ENCODE results near the gene PRR5. TPM values are rescaled to one million over a fixed set of nuclear protein-coding genes. Genes with fewer than 3 reads are reported as not detected.

Gene PRR5
- total RNA-seq, 1 experiment from 2014 or later, result 2.1 TPM

DNA sequence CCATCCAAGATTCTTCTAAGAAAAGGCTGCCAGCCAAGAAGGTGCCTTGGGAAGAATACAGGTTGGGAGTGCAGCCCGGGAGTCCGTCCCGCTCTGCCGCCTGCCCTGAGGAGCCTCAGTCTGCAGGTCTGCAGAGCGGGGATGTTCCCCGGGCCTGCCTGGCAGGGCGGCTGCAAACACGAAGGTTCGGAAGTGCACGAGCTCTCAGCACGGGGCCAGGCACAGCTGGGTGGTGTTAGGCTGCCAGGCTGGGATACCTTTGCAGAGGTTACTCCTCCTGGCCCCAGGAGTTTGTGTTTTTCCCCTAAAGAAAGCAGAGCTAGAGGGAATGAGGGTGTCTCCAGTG lies 9.4 kb upstream of the PRR5 start:
- DNase-seq (ENCODE audit: low read depth), result no peak

DNA sequence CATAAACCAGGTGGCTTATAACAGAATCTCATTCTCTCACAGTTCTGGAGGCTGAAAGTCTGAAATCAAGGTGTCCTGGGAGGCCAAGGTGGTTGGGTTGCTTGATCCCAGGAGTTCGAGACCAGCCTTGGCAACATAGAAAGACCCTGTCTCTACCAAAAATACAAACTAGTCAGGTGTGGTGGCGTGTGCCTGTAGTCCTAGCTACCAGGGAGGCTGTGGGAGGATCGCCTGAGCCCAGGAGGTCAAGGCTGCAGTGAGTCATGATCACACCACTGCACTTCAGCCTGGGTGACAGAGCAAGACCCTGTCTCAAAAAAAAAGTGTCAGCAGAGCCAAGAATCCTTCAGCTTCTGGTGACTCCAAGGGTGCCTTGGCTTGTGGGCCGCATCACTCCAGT lies 8.9 kb upstream of the PRR5 start:
- no peak for DNase-seq (ENCODE audit: low read depth)

DNA sequence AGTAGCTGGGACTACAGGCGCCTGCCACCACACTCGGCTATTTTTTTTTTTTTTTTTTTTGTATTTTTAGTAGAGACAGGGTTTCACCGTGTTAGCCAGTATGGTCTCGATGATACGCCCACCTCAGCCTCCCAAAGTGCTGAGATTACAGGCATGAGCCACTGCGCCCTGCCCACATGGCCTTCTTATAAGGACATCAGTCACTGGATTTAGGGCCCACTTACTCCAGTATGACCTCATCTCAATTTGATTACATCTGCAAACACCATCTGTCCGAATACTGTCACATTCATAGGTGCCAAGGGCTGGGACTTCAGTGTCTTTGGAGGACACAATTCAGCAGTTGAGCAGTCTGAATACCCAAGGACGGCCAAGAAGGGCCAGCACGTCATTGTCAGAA lies 8.2 kb upstream of the PRR5 start:
- DNase-seq (ENCODE audit: low read depth), result no peak

DNA sequence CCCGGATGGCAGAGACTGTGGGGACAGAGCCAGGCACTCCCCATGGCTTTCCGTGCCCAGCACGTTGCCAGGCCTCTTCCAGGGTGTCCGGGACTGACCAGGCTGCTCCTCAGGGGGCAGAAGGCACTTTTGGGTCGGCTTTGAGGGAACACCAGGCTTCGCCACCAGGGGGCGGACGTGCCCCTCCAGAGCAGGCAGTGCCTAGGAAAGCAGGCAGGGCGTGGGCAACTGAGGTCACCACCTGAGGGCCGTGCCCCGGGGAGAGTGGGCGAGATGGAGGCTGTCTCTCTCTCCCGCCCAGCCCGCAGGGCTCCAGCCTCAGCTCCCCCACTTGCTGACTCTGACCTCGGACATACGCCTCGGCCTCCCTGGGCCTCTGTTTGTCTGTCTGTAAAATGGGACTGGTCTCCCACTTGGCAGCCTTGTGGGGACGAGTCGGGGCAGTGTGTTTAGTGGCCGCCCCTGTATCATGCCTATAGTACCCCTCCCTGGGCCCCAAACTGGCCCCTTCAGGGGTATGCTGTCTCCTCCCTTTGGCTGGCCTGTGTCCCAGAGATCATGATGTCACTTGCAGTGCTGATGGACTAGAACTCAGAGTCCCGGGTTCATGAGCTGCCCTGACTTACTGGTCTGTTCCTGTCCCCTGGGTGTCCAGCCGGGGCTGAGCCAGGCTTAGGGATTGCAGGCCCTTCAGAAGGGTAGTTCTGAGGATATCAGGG lies 4.4 kb upstream of the PRR5 start:
- peak; percentile 82 for DNase-seq (ENCODE audit: low read depth)

DNA sequence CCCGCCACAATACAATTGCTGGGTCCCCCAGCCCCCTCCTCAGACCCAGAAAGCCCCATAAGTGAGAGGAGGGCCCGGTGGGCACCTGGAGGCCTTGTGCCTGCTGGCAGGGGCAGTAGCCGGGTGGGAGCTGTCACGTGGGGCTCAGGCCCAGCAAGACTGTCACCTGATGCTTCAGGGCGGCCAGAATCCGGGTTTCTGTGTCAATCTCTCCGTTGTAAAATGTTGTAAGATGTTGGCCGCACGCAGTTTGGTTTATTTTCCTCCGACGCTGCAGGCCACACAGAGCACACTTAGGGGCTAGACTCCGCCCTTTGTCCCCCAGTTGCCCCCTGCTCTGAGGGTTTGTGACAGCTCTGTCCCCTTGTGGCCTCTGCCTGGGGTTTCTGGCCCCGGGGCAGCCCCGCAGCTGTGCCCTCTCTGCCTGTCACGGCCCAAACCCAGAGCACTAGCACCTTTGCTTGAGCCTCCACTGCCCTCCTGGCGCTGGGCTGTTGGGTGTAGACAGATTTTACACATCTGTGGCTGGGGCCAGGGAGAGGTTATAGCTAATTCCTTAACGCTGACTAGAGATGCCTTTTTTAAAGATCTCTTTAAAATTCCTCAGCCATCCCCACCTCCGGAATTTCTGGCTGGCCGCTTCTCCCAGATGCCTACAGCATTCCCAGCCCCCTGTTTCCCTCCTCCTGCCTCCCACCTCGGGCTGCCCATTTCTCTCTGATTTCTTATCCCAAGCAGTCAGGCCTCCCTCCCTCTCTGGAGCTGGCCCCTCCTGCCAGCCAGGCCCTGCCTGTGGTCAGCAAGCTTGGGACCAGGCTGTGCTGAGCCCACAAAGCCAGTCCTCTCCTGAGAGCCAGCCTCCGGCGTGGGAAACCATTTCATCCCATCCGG lies 3.2 kb upstream of the PRR5 start:
- peak; percentile 63 for DNase-seq (ENCODE audit: low read depth)

DNA sequence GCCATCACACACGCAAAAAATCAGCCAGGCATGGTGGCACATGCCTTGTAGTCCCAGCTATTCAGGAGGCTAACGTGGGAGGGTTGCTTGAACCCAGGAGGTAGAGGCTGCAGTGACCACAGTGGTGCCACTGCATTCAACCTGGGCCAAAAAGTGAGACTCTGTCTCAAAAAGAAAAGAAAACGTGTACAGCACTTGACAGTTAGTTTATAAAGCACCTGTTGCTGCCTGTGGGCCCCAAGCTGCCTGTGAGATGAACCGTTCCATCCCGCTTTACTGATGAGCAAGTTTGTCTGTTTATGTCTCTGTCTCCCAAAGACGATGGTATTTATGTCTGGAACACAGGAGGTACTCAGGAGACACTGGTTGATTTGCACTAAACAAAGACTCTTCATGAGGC lies 1.5 kb upstream of the PRR5 start:
- DNase-seq (ENCODE audit: low read depth), result no peak

DNA sequence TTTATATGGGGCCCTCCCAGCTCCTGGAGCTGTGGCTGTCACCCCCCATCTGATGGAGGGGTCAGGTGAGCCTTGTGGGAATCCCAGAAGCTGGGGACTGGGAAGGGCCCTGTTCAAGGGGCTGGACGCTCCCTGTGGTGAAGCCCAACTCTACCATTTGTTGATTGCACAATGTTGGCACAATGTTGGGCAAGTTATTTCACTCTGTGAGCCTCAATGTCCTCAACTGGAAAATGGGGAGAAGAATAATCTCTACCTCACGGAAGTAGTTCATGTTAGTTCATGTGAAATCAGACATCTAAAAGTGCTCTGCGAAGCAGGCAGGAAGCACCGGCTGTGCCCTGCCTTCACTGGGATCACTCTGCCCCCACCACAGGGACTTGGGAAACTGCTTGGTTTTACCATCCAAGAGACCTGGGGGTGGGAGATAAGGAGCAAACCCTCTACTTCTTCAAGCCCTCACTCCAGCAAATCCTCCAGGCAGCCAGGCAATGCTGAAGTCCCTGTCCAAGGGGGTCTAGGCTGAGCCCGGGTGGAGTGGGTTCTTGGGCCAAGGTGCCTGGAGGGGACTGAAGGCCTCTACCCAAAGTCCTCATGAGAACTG lies 715 bp upstream of the PRR5 start:
- DNase-seq (ENCODE audit: low read depth), result no peak

DNA sequence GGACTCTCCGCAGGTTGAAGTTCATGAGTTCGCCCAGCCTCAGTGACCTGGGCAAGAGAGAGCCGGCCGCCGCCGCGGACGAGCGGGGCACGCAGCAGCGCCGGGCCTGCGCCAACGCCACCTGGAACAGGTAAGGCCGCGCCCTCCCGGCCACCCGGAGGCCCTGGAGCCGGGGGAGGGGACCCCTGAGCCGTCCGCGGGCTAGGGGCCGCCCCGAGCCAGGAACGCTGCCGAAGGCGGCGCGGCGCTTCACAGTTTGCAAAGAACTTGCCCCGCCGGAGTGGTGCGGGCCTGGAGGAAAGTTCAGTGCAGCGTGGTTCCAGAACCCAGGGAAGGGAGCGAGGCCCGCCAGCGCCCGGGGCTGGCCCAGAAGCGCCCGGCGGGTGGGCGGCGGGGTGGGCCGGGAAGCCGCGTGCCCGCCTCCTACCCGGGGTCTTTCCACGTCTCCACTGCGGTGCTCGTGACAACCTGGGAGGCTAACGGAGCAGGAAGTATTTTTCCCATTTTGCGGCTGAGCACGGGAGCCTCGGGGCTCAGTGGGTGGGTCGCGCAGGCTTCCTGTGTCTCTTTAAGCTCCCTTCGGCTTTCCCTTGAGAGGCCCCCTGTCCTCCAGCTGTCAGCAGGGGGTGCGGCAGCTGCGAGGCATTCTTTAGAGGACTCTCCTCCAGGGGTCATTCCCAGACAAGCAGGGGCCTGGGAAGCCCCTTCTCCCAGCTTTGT lies 635 bp downstream of the PRR5 start:
- DNase-seq (ENCODE audit: low read depth), result peak; percentile 35

DNA sequence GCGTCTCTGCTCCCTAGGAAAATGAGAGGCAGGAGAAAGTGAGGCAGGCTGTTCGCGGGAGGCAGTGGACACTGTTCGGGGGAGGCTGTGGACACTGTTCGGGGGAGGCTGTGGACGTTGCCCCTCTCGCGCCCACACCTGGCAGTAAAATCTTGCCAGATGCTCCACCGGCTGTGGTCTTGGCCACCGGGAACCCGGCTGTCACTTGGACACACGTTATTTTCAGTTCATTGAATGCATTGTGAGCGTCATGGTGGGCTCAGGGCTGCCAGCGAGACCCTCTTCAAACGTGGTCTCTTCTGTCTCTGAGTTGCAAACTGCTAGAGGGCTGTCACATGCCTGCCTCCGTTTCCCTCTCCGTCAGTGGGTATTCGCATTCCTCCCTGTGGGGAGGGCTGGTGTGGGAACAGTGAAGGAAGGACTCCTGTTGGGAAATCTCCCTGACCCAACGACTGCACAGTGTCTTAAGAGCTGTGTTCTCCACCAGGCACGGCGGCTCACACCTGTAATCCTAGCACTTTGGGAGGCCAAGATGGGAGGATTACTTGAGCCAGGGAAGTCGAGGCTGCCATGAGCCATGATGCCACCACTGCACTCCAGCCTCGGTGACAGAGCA lies 1.4 kb downstream of the PRR5 start:
- no peak for DNase-seq (ENCODE audit: low read depth)

DNA sequence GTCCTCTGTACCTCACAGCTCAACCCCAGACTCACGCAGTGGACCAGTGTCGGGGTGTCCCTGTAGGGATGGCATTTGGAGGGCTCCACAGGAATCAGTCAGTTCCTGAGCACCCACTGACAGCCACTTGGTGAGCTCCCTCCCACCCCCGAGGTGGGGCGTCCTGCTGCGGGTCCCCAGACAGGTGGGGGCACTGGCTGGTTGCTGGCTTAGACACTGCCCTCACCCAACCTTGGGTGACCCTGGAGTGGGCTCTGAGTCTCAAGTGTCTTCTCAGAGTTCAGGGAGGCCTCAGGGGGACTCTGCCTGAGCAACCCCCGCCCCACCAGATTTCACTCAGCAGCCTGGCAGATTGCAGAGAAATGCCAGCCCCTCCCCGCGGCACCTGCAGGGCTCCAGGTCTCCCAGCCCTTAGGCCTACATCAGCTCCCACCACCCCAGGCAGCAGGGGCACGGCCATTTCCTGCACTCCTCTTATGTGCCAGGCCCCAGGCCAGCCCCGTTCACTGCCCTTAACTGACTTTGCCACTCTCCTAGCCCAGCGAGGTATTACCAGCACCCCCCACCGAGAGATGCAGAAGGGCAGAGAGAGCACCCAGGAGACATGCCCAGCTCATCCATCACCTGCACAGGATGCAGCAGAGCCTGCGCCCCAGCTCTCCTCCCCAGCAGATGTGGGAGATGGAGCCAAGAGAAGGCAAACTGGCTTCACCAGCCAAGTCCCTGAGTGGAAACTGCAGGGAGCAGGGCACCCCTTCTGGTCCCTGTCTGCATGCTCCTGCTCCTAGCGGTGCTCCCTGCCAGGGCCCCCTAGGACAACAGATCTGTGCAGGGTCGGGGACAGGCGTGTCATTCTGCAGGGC lies 2.4 kb downstream of the PRR5 start:
- DNase-seq (ENCODE audit: low read depth), result no peak

DNA sequence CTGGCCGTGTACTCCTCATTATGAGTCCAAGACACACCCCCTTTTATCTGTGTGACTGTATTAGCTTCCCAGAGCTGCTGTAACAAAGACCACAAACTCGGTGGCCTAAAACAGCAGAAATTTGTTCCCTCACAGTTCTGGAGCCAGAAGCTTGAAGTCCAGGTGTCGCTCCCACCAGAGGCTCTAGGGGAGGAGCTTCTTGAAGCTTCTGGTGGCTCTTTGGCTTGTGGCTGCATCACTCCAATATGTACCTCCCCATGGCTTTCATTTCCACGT lies 3.0 kb downstream of the PRR5 start:
- no peak for DNase-seq (ENCODE audit: low read depth)

DNA sequence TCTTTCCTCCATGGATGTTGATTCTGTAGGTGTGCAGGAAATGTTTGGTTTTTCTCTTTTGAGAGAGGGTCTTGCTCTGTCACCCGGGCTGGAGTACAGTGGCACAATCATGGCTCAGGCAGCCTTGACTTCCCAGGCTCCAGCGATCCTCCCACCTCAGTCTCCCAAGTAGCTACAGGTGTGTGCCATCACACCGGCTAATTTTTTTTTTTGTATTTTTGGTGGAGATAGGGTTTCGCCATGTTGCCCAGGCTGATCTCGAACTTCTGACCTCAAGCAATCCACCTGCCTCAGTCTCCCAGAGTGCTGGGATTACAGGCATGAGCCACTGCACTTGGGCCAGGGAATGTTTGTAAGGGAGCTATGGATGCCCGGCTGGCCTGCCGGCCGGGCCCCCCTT lies 4.5 kb downstream of the PRR5 start:
- no peak for DNase-seq (ENCODE audit: low read depth)

DNA sequence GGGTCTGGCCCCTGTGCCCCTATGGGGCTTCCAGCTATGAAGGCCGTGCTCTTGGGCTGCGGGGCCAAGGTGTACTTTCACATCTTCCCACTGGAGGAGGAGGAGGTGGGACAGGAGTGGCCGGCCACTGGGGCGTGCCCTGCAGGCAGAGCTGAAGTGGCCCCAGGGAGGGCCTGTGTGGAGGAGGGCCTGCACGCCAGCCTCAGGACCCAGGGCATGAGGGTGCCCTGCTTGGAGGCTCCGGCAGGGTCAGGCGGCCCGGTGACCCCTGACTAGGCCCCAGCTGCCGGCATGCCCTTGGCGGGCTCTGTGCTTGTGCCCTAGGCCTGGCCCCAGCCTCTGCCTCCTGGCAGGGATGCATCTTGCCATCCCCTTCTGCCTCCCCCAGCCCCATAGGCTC lies 5.2 kb downstream of the PRR5 start:
- no peak for DNase-seq (ENCODE audit: low read depth)

DNA sequence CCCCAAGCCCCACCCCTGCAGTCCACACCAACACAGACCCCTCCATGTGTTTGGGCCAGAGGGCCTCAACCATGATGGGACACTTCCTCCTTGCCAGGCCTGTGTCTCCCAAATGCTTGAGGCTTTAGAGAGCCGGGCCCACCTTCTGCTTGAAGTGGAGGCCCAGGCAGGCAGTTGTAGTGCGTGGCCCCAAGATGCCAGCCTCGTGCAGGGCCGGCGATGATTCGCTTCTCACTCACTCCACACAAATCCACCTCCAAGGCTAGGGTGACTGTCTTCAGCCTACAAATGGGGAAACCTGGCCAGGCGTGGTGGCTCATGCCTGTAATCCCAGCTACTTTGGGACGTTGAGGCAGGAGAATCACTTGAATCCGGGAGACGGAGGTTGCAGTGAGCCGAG lies 5.7 kb downstream of the PRR5 start:
- peak; percentile 58 for DNase-seq (ENCODE audit: low read depth)

DNA sequence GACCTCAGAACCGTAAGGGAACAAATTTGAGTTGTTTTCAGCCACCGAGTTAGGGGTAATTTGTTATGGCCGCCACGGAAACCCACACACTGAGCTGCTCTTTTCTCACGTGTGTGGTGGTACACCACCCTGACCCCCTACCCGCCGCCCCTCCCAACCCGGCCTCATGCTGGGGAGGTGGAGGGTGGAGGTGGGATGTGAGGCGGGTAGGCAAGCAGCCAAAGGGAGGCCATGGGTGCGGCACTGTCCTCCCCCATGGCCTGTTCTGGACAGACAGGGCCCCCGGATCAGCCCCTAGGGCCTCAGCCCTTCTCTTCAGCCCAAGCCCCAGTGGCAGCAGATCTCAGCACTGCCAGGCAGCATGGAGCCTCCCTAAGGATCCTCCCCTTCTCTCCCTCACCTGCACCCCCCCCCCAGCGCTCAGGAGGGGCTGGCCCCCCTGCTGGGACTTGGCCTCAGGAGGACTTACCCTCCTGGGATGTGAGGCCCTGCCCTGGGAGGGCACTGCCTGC lies 7.9 kb downstream of the PRR5 start:
- no peak for DNase-seq (ENCODE audit: low read depth)

DNA sequence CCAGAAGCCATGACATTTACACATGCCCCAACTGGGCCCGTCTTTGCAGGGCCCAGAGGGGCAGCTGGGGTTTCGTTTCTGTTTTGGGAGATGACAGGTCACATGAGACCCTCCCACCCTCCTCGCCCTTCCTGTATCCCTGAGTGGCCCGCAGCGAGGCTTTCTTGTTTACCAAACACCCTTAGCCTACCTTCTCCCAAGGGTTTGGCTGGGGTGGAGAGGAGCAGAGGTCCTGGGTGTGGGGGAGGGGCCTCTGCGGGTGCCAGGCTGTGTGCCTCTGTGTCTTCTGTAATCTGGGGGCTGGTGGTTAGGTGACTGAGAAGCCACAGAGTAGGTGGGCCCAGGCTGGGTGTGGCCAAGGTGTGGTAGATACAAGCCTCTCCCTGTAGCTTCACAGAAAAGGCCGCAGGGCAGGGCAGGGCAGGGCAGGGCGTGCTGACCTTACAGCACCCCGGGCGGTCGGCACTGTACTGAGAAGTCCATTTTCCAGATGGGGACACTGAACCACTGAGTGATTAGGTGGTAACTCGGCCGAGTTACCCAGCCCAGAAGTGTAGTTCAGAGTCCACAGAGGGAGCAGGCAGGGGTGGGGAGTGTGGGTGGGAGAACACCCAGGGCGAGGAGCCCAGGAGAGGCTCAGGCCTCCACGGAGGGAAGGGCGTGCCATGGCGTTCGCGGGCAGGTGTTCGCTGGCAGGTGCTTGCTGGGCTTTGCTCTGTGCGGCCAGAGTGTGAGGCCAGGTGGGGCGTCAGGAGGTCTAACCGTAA lies 8.7 kb downstream of the PRR5 start:
- no peak for DNase-seq (ENCODE audit: low read depth)

DNA sequence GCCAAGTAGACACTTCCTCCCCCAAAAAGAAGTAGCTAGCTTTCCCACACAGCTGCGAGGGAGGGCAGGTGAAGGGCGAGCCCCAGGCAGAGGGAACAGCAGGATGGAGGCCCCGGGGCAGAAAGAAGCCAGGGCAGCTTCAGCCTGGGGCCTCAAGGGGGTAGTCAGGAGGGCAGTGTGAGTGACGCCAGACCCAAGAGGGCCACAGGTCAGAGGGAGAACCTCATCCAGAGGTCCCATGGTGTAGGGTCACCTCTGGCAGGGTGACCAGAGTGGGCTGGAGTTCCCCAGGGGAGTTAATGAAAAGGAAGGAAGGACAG lies 9.2 kb downstream of the PRR5 start:
- DNase-seq (ENCODE audit: low read depth), result no peak

DNA sequence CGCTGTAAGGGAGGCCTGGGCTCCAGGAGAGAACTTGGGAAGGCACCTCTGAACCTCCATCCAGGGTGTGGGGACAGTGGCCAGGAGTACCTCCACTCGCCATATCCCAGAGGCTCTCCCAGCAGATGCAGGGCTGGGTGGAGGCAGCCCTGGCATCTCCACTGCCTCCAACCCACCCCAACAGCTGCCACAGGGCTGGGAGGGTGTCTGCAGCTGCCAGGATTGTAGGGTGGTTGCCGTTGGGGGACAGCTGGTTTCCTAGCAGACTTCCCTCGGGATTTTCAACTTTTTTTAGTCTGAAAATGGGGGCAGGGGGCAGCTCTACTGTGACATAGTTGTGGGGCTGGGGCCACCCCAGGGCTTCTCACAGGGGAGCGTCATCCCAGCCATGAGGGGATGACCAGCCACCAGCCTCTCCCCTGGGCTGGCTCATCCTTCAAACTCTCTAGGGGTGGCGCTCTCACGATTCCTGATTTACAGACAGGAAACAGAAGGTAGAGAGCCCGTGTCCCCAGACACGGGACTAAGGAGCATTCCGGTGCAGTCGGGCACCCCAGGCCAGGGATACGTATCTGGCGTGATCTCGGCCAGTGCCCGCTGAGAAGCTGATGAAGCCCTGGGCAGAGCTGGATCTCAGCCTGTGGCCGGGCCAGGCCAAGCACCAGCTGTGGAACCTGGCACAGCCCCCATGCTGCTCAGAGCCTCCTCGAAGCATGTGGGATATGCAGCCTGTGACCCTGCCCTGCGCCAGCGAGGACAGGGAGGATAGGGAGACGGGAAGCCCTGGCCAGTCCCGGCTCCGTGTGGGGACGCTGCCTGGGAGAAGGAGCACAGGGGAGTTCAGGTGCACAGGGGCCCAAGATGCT lies 9.9 kb downstream of the PRR5 start:
- no peak for DNase-seq (ENCODE audit: low read depth)

DNA sequence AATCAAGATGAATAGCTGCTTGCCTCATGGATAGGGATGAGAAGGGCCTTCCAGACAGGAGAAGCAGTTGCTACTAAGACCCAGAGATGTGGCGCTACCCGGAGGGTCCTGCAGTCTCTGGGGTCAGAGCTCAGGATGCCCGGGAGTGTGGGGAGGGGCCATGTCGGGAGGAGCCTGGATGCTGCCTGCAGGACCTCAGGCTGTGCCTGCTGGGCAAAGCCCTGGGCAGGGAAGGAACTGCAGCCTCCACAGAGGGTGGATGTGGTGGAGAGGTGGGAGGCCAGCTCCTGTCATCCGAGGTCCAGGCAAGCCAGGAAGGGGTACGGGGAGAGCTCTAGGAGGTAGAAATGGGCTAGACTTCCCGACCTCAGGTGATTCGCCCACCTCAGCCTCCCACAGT lies 11.0 kb downstream of the PRR5 start:
- no peak for DNase-seq (ENCODE audit: low read depth)

All from Daoy (cell line).